NCI-H187 treated with DMSO at 0.1 percent for 48 hours (cell line): ENCODE data around the gene LRRC27.

Source experiments
- DNase-seq: peaks from one replicate; lab custom pipeline; 2025; lab: John Stamatoyannopoulos, UW

The LRRC27 gene

DNA sequence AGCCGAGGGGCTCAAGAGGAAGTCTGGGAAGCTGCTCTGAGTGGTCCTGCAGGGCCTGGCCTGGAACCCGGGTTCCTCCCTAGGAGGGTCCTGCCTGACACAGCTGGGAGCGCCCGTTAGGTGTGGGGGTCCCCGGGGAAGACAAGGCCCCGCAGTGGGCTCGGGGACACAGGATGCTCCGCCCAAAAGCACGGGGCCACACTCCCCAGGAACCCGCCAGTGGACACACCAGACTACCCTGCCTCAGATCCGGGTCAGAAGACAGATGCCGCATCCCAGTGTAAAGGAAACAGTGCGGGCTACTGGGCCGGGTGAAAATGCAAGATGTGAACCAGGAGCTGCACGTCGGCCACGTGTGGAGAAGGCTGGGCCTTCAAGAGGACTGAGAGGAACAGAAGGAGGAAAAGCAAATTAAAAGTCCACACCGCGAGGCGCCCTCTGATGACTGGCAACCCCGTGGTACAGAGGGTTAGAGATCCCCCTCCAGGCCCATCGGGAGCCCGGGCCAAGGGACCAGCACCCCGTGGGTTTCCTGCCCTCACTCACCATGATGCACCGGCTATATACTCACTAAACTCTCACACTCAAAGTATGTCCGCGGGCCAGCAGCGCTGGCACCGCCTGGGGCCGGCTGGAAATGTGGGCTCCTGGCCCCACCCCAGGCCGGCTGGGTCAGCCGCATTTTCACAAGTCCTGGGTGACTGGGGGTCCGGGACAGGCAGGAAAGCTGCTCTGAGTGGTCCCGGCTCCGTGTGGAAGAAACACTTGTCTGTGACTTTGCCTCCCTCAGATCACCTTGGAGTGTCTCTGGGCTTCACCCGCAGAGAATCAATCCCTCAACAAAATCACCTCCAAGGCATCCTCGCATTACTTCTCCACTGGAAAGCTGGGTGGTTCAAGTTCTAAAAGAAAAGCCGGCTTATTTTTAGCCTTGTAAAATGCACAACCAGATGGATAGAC lies 30.3 kb upstream of the LRRC27 start:
- DNase-seq = no peak

DNA sequence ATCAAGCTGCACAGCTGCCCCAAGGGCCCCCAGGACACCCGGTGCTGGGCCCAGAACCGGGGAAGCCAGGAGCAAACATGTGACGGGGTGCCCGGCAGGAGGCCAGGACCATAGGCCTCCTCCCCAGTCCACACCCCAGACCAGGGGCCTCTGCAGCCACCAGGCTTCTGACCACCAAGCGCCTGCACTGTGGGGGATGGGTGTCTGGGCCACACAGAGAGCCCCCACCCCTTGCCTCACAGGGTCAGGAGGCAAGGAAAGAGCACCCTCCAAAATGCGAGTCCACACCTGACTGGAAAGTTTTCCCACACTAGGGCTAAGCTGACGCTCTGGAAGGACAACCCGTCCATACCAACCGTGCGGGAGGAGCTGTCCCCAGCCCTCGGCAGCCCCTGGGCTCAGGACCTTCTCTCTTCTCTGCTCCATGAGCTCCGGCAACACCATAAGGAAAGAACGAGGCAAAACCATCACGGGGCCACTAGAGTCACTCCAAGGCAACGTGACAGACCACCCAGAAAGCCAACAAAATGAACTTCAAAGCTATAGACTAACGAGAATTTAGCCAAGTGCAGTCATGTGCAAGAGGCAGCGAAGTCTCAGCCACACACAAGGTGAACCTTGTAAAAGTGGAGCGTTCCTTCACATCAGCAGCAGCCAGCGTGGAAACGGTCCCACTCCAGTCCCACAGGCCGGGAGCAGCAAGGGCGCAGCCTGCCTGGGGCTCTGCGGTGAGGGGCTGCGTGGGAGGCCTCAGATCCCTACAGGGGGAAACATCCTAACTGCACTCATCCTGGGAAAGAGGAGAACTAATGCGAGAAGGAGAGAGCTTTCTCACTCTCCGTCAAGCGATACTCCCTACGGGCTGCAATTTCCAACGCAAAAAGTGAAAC lies 29.3 kb upstream of the LRRC27 start:
- DNase-seq = no peak

DNA sequence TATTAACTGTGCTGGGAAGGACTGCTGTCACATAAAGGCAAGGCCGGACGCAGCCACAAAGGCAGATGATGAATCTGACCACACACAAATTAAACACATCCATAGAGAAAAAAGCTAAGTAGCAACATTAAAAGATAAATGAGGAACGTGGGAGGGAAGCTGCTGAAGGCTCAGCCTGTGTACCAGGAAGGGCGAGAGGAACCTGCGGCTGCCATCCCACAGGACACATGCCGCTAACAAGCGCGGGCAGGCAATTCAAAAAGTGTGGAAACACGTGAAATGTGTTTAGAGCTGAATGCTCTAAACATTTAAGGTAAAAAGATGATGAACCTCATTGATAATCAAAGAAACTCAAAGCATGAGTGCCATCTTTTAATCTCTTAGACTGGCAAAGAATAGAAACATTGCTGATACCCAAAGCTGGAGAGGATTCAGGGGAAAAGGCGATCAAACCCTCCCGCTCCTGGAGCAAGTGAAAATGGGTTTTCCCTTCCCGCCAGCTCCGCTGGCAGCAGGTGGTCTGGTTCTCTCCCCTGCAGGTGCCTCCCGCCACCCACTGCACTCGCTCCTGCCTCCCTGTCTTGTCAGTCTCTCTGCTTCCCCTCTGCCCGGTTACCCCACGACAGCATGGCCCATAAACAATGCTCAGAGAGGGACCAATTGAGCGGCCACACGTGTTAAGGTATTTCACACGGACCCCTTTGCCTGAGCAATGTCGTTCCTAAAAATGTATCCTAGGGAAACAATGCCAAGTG lies 28.5 kb upstream of the LRRC27 start:
- DNase-seq = no peak

DNA sequence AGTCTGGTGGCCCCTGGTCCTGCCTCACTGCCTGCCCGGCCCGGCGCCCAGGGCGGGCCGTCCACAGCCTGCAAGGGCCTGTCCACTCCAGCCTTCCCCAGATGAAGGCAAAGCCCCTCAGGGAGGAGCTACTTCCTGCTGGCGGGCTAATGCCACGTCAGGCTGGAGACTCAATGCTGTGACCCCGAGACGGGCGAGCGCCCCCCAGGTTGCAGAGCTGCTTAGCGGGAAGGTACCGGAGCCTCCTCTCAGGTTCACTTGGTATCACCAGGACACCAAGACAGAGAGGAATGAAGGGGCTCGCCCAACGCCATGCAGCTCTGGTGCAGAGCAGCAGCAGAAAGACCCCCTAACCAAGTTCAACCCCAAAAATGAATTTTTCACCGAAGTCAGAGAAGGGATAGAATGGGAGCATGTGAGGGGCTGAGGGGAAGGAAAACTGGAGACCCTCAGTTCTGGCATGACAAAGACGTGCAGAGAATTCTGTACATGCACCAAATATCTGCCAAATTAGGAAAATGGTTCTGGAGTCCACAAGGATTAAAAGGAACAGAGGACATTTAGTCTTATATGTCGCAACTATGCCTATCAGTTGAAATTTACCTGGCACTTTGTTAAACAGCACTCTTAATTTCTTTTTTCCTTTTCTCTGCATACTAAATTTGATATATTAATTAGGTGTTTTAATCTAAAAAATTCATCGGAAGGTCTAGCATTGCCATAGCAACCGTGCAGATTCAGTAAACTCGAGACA lies 27.1 kb upstream of the LRRC27 start:
- DNase-seq = no peak

DNA sequence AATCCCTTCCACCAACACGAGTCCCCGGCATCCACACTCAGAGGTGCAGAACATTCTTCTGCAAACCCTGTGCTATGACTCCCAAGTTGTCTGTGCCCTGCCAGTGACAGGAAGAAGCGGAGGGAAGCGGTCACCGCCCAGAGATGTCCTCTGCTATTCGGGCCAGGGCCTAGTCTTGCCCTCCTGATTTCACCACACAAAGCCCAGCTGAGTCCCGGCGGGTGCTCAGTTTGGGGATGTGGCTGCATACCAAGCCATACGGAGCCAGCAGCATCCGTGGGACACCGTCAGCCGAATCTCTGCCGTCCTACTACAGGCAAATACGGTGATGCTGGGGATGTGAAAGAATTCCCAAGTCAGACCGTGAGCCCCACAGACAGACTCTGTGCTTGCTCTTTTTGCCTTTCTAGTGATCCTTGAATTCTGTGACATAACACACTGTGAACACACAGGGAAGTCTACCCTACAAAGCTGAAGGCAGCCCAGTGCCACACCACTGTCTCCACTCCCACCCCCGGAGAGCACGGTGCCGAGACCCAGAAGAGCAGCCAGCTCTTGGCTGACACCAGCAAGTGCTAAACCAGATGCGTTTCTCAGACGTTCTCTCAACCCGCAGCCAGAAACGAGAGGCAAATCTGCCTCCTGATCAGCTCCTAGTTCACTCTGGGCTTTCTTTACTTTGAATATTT lies 26.2 kb upstream of the LRRC27 start:
- DNase-seq = no peak

DNA sequence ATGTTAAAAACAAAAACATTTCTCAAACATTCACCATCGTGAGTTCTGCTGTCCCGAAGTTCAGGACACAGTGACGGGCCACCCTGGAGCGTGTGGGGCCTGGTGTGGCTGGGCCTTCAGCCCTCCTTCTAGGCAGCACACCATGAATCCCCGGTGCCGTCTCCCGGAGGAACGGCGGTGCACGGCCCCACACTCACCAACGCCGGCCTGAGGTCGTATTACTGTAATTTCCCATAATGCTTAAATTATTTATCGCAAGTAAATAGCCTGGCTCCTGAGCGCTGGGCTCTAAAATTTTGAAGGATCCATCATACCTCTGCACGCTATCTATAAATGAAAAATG lies 25.7 kb upstream of the LRRC27 start:
- no peak for DNase-seq

DNA sequence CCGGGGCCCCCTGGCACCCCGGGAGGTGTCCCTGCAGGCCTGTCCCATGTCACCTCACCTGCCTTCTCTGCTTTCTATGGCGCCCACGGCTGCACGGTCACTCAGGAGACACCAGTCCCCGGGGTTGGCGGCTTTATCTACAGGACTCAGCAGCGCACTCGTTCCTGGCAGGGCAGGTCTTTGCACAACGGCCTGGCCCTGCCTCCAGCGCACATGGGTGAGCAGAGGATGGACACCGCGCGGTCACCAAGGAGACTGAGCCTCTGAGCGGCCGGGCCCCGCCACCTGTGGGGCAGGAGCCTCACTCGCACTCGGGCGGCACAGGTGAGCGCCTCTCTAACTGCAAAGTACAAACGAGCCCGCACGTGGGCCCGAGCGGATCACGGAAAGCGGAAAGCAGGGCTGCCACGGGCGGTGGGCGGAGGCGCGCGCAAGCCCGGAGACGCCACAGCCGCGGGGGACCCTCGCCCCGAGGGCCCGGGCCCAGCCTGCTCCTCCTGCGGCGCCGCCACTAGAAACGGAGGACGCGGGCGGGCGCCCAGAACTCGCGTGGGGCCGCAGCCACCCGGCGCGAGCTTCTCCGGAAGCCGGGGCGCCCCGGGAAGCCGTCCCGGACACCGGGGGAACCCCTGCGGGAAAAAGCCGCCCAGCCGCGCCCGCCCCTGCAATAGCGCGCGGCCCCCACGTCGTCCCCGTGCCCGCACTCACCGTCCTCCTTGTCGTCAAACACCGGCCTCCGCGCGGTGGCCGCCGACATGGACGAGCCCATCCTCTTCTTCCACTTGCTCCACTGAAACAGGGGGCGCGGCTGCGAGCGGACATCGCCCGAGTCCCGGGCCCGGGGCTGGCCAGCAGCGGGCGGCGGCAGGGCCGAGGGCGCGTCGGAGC lies 24.9 kb upstream of the LRRC27 start:
- DNase-seq = no peak

DNA sequence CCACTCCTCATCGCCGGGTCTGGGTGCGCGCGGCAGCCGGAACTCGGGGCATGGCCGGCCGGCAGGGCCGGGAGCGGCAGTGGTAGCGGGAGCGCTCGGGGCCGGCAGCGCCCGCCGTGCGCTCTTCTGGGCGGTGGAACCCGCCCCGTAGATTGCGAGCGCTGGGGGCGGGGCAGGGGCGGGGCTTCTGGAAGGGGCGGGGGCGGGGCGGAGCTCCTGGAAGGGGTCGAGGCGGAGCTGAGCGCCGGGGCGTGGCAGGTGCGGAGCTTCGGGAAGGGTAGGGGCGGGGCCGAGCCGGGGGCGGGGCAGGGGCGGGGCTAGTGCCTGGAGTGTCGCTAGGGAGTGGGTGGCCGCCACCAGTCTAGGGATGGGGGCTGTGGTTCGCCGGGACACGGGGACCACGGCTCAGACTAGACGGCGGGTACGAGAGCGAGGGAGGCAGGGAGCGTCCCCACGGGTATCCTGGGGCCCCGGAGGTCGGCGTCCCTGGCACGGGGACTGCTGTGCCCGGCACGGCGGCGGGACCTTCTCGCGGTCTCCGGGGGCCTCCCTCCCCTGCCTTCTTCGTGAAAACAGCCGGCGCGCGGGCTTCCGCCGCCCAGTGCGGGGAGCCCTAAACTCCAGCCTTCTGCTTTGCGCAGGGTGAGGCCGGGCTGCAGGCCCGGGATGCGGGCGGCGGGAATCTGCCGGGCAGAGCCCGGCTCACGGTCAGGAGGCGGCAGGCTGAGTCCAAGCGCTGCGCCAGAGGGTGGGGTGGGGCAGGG lies 24.0 kb upstream of the LRRC27 start, which contains the start of gene STK32C:
Gene STK32C (minus strand): TSS at position 128 of the 764 bp plus-strand sequence. CDS start 117 bp downstream, at position 11.
- no peak for DNase-seq

DNA sequence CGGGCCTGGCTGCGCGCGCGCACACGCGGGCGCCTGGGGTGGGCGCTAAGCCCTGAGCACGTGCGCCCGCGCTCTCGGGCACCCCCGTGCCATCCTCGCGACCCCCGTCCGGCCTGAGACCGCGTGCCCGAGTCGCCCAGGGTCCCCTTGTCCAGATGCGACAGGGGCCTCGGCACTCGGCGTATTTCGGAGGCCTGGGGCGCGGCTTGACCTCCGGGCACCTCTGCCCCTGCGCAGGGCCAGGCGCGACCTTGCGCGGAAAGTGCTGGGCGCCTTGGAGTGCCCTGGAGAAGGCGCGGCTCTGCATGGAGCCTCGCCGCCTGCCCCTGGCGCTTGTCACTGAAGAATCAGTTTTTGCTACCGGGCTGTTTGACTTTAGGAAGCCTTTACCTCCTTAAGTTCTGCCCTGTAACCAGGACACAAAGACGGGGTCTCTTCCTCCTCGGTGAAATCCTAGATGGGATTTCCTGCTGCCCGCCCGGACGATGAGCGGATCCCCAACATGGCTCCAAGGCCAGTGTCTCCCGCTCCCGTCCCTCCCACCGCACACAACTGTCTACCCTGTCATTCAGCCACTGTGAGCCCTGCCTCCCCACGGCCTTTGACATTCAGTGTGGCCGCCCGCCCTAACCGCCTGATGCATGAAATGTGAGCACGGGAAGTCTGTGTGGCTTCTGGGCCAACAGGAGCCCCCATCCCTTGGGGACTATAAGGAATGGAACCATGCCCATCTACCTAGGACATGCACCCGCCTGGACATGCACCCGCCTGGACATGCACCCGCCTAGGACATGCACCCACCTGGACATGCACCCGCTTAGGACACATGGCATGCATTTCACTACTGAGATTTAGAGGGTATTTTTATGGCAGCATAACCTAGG lies 23.2 kb upstream of the LRRC27 start:
- DNase-seq = no peak

DNA sequence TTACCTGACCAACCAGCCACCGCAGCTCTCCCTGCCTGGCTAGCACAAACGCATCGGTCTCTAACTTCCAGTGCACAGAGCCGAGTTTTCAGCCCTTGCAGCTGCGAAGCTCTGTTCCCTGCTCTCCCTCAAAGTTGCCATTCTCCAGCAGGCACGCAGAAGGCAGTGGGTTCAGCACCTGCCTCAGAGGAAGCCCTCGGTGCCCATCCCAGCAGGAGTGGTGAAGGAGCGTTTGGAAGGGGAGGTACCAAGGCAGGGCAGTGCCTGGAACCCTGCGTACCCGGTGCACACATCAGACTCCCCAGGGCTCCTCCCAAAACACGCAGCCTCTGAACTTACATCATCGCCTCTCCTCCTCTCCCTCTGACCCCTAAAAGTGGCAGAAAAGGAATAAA lies 22.5 kb upstream of the LRRC27 start:
- DNase-seq = no peak

DNA sequence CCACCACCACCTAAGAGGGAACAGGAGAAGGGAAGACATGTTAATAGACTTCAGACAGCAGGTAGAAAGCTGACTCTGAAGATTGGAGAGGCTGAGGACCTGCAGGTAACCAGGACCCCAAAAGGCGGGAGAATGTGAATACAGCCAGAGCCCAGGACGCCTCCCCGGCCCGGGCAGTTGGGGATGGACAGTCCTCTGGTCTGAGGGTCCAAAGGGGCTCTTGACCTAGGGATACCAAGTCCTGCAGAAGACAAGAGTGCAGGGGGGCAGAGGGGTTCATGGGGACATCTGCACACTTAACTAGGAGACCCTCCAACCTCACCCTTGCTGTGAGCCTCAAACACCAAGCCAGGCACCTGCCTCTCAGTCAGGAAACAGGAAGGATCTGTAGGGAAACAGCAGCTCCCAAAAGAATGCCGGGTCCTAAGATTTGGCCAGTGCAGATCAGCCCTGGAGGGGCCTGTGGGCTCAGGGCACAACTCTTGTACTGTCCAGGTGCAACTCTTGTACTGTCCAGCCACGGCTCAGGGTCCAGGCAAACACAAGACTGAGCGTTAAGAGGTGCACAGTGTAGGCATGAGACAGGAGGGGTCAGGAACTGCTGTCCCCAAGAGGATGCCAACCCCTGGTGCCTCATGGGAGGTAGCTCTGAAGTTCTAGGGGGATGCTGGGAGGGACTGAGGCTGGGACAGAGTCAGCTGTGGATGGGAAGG lies 22.0 kb upstream of the LRRC27 start:
- DNase-seq = no peak

DNA sequence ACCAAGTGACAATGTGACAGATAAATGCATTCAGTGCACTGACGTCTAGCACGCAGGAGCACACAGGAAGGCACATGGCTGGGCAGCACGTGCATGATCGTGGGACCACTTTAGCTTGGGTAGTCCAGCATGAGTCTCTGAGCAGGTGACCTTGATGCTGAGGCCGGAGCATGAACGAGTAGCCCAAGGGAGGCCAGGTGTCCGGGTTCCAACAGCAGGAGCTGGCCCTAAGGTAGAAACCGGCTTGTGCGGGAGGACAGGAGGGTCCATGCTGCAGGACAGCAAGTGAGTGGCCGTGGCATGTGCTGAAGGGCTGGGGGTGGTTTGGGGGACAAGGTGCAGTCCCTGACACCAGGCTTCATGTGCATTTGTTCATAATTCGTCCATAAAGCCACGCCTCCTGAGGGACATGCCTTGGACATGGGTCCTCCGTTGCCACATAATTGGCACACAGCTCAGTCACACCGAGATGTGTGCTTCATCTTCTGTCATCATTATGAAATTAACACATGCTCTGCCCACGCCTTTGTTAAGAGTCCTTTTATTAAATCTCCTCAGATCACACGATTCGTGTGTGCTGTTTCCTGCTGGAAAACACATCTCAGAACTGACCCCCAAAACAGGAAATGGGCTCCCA lies 21.2 kb upstream of the LRRC27 start:
- no peak for DNase-seq

DNA sequence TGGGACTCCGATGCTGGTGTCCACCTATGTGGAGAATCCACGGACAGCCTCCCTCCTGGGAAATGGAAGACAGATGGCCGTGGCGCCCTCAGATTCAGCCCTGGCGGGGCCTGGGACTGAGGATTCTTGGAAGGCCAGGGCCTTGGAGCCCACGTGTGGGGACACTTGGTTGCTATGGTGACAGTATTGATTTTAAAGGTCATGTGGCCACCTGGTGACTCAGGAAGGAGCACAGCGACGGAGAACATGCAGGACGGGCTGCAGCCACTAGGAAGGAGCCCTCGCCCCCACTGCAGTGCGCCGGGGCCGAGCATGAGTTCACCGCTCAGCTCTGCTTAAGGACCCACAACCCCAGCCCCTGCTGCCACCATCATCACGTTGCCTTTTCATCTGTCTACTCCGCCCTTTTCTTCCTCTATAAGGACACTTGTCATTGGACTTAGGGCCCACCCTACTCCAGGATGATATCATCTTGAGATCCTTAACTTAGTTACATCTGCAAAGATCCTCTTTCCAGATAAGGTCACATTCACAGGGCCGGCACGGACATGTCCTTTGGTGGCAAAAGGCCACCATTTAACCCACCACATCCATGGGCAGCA lies 20.6 kb upstream of the LRRC27 start:
- no peak for DNase-seq

DNA sequence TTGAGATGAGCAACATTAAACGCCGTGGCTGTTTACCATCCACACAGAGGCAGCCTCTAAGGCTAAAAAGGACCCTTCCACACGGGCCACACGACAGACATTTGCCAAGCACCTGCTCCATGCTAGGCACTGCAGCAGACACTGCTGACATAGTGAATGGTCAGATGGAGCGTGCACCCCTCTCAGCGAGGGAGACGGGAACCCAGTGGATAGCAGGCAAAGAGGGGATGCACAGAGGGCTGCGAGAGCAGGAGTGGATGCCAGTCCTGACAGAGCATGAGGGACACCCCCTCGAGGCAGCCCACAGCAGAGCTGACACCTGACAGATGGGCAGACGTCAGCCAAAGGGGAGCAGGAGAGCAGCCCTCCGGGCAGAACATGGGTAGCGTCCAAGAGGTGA lies 18.7 kb upstream of the LRRC27 start:
- DNase-seq = no peak

DNA sequence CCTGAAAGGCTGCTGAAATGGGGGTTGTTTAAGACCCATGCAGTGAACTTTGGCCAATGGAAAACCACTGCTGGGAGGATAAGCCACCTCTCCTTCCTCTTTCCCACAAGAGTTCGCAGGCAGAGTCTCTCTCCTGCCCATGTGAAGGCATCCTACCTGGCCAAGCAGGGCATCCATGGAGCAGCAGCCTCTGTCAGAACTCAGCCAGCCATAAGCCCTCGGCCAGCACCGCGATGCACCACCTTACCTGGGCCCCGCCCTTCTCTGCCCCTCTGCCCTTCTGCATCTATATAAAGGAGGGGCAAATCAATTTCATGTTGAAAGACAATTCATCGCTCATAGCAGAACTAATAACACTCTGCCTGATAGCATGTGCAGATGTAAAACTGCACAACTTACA lies 18.1 kb upstream of the LRRC27 start:
- no peak for DNase-seq

DNA sequence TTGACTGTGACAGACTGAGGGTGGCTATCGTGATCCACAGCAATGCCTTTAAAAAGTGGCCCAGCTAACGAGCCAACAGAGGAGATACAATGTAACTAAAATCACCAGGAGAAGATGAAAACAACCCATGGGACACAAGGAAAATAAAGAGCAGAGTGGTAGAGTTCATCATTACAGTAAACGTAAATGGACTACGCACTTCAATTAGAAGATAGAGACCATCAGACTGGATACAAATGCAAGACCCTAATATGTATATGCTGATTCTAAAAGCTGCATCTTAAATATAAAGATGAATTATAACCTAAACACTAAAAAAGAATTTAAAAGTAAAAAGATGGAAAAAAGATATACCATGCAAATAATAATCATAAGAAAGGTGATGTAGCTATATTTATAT lies 17.7 kb upstream of the LRRC27 start:
- no peak for DNase-seq
